Gastroesophageal sphincter (tissue), 3 donors: ENCODE results near the gene CD38.

Source experiments
- CTCF ChIP-seq, 4 experiments: fragments of 200-600 bp in 2 of 4; fragments of 450-650 bp in 2 of 4; sonication (generic) in 1 of 4; IDR thresholded peaks; one replicate each; pipeline ENCODE4 v1.5.1; 2017 to 2019; ENCODE audit warnings: antibody characterized with exemption in 4 of 4, mild to moderate bottlenecking in 2 of 4, moderate library complexity in 2 of 4
- POLR2A ChIP-seq, 2 donors: fragments of 450-650 bp; IDR thresholded peaks; one replicate each; pipeline ENCODE4 v1.6.1; 2017; ENCODE audit warnings: antibody characterized with exemption in 2 of 2, mild to moderate bottlenecking in 2 of 2, moderate library complexity in 1 of 2
- POLR2AphosphoS5 ChIP-seq: sonication (generic); formaldehyde crosslinking; IDR thresholded peaks from one replicate; pipeline ENCODE4 v1.6.1; 2017; ENCODE audit warnings: antibody characterized with exemption

DNA sequence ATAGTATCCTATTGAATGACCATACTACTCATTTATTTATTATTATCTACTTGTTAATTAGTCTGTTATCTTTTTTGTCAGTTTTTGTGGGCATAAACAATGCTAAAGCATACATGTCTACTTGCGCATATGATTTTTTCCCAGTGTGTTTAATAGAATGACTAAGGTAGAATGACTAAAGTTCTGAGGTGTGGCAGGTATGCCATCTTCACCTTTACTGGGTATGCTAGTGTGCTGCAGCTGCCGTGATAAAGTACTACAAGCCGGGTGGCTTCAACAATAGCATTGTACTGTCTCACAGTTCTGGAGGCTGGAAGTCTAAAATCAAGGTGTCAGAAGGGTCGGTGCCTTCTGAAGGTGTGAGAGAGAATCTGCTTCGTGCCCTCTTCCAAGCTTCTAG is 19.2 kb downstream of the CD38 start:
- TF ChIP-seq CTCF (IDR thresholded peaks at IDR 0.05) = no peak
- no peak for TF ChIP-seq POLR2A (IDR thresholded peaks at IDR 0.05)
- no peak for TF ChIP-seq POLR2AphosphoS5
